ENCODE results near the gene C11orf16. TPM values are rescaled to one million over a fixed set of nuclear protein-coding genes. Genes with fewer than 3 reads are reported as not detected.

Gene C11orf16
- total RNA-seq, 2 experiments from 2014 or later: not detected

DNA sequence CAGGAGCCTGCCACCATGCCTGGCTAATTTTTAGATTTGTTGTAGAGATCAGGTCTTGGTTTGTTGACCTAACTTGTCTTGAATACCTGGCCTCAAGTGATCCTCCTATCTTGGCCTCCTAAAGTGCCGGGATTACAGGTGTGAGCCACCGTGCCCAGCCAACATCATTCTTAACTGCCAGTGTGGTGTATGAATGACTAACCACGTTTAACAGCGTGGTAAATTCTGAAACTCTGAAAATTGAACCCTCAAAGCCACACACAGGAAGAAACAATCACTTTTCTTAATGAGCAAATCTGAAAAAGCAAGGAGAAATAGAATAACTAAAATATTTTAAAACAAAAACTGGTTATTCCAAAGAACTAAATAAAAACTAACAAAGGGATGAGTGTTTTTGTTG, 24.1 kb upstream of the C11orf16 start:
- POLR2A ChIA-PET: no interaction called here
- no peak for DNase-seq
- intact Hi-C loops (cut with DNase I, micrococcal nuclease): no loop called here

GRCh38 chr11:8948886-8949285, 16.1 kb upstream of the C11orf16 start:
- no peak for DNase-seq
- TF ChIP-seq, protein P1, sequence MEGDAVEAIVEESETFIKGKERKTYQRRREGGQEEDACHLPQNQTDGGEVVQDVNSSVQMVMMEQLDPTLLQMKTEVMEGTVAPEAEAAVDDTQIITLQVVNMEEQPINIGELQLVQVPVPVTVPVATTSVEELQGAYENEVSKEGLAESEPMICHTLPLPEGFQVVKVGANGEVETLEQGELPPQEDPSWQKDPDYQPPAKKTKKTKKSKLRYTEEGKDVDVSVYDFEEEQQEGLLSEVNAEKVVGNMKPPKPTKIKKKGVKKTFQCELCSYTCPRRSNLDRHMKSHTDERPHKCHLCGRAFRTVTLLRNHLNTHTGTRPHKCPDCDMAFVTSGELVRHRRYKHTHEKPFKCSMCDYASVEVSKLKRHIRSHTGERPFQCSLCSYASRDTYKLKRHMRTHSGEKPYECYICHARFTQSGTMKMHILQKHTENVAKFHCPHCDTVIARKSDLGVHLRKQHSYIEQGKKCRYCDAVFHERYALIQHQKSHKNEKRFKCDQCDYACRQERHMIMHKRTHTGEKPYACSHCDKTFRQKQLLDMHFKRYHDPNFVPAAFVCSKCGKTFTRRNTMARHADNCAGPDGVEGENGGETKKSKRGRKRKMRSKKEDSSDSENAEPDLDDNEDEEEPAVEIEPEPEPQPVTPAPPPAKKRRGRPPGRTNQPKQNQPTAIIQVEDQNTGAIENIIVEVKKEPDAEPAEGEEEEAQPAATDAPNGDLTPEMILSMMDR (IDR thresholded peaks at IDR 0.05): no peak
- ATAC-seq (ENCODE audit: poor library complexity): no peak
- no peak overlapping the region for H3K27ac ChIP-seq (ENCODE audit: low read depth in 1 of 2, low read length in 2 of 2)
- POLR2A ChIA-PET: interaction anchor here (0.8 kb wide), 1 partner anchor 15 kb away, joined by 3 read pairs; the partner anchor contains the start of gene TMEM9B
- Mint-ChIP-seq H3K4me1 (ENCODE audit: low read depth) (no peaks in the 10 kb centered on the region), H3K4me3 (no peak overlapping the region), H3K36me3 (ENCODE audit: low read depth) (peaks cover 70% of the 10 kb centered on the region), H3K27me3 (no peaks in the 10 kb centered on the region), H3K9me3 (no peaks in the 10 kb centered on the region), H3K27ac (no peak overlapping the region)
- H3K4me3 ChIP-seq (ENCODE audit: low read length): no peak overlapping the region
- H3K27me3 ChIP-seq (ENCODE audit: control insufficient read depth in 1 of 2, insufficient read depth in 2 of 2, low read length in 2 of 2): no peaks in the 10 kb centered on the region
- CTCF ChIA-PET: interaction anchor here (1.2 kb wide), 1 partner anchor 8 kb away, joined by 3 read pairs; no protein-coding TSS in a partner anchor
- intact Hi-C loops (cut with DNase I, micrococcal nuclease): no loop called here
- H3K4me1 ChIP-seq (ENCODE audit: insufficient read depth, low read length): no peaks in the 10 kb centered on the region
- H3K36me3 ChIP-seq (ENCODE audit: insufficient read depth, low read length): peaks cover 54% of the 10 kb centered on the region
- H3K9me3 ChIP-seq (ENCODE audit: control insufficient read depth in 1 of 2, insufficient read depth in 1 of 2, low read length in 2 of 2): no peaks in the 10 kb centered on the region

More for the DNA sequence above, 24.1 kb upstream of the C11orf16 start:
- no peak overlapping the region for H3K27ac ChIP-seq (ENCODE audit: low read depth in 1 of 2, low read length in 2 of 2)
- TF ChIP-seq, protein P1 (IDR thresholded peaks at IDR 0.05): no peak
- no peak for ATAC-seq (ENCODE audit: poor library complexity)
- peaks cover 44% of the 10 kb centered on the region for H3K36me3 ChIP-seq (ENCODE audit: insufficient read depth, low read length)
- Mint-ChIP-seq H3K4me1 (ENCODE audit: low read depth) (peaks cover 15% of the 10 kb centered on the region), H3K27me3 (no peaks in the 10 kb centered on the region), H3K4me3 (no peak overlapping the region), H3K27ac (no peak overlapping the region), H3K9me3 (no peaks in the 10 kb centered on the region), H3K36me3 (ENCODE audit: low read depth) (peaks cover 71% of the 10 kb centered on the region)
- H3K4me3 ChIP-seq (ENCODE audit: low read length): no peak overlapping the region
- no peaks in the 10 kb centered on the region for H3K9me3 ChIP-seq (ENCODE audit: control insufficient read depth in 1 of 2, insufficient read depth in 1 of 2, low read length in 2 of 2)
- H3K27me3 ChIP-seq (ENCODE audit: control insufficient read depth in 1 of 2, insufficient read depth in 2 of 2, low read length in 2 of 2): no peaks in the 10 kb centered on the region
- H3K4me1 ChIP-seq (ENCODE audit: insufficient read depth, low read length): peaks cover 4% of the 10 kb centered on the region
- CTCF ChIA-PET: no interaction called here

DNA sequence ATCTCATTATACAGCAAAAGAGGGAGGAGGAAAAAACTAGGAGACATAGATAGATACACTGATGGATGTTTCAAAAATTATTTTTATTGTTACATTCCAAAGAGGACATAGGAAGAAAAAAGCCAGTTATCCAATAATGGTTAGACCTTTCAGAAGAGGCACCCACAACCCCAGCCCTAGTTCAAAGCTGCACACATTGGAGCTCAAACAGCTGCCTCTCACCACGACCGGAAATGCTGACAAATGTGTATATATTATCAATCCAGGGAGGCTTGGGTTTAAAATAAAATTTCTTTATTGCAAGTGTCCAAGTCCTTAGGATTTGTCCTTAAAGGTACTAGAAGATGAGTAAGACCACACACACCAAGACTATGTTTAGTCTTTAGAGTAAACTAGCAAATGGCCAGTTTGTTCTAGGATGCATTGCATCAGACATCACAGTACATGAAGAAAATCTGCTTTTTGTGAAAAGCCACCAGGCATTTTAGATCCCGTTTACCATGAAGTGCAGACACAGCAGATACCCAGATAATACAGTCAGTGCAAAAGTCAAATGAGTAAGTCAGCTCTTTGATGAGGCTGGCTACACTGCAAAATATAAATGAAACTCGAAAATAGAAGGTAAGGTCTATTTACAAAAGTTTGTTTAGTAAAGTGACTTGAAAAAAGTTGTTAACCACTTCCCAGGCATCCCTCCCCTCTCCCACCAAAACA, 14.6 kb upstream of the C11orf16 start:
- Histone ChIP-seq H3K4me1 (ENCODE audit: insufficient read depth, low read length) (no peaks in the 10 kb centered on the region), H3K4me3 (ENCODE audit: low read length) (no peak overlapping the region), H3K9me3 (ENCODE audit: control insufficient read depth in 1 of 2, insufficient read depth in 1 of 2, low read length in 2 of 2) (no peaks in the 10 kb centered on the region), H3K36me3 (ENCODE audit: insufficient read depth, low read length) (peaks cover 39% of the 10 kb centered on the region), H3K27me3 (ENCODE audit: control insufficient read depth in 1 of 2, insufficient read depth in 2 of 2, low read length in 2 of 2) (no peaks in the 10 kb centered on the region), H3K27ac (ENCODE audit: low read depth in 1 of 2, low read length in 2 of 2) (no peak overlapping the region)
- Mint-ChIP-seq H3K9me3 (no peaks in the 10 kb centered on the region), H3K36me3 (ENCODE audit: low read depth) (peaks cover 55% of the 10 kb centered on the region), H3K27me3 (no peaks in the 10 kb centered on the region), H3K4me3 (no peak overlapping the region), H3K27ac (no peak overlapping the region), H3K4me1 (ENCODE audit: low read depth) (no peaks in the 10 kb centered on the region)
- POLR2A ChIA-PET: no interaction called here
- DNase-seq (no peak), ATAC-seq (ENCODE audit: poor library complexity) (no peak)
- intact Hi-C loops (cut with DNase I, micrococcal nuclease): no loop called here
- CTCF ChIA-PET: no interaction called here
- TF ChIP-seq, protein P1 (IDR thresholded peaks at IDR 0.05): no peak

All from CD4-positive, alpha-beta T cell (primary cell).